H9 (cell line): ENCODE results near the gene GRIA1. TPM values are rescaled to one million over a fixed set of nuclear protein-coding genes. Genes with fewer than 3 reads are reported as not detected.

Source experiments
- DNase-seq: peaks from one replicate; pipeline ENCODE4 v3.0.0-alpha.2; 2017
- H2AFZ ChIP-seq: one replicate; pipeline ENCODE4 v1.6.1; 2013; ENCODE audit warnings: mild to moderate bottlenecking, low read length, control low read depth, moderate library complexity
- H2AK5ac ChIP-seq: 2 replicates; pipeline ENCODE4 v1.6.1; 2013; ENCODE audit warnings: low read length, control low read depth, mixed read lengths; ENCODE audit not compliant: insufficient read length
- H2BK120ac ChIP-seq: one replicate; pipeline ENCODE4 v1.6.1; 2013; ENCODE audit warnings: low read depth, mild to moderate bottlenecking, low read length, control low read depth, inconsistent platforms; ENCODE audit not compliant: poor library complexity, severe bottlenecking
- H2BK12ac ChIP-seq: 2 replicates; pipeline ENCODE4 v1.6.1; 2013; ENCODE audit warnings: low read length, control low read depth, mixed read lengths, low read depth; ENCODE audit not compliant: insufficient read length
- H2BK15ac ChIP-seq: 2 replicates; pipeline ENCODE4 v1.6.1; 2013; ENCODE audit warnings: low read depth, low read length, control low read depth
- H2BK20ac ChIP-seq: one replicate; pipeline ENCODE4 v1.6.1; 2013; ENCODE audit warnings: low read depth, mild to moderate bottlenecking, low read length, control low read depth, inconsistent platforms; ENCODE audit not compliant: poor library complexity, severe bottlenecking
- H2BK5ac ChIP-seq: 2 replicates; pipeline ENCODE4 v1.6.1; 2013; ENCODE audit warnings: low read length, control low read depth, mixed read lengths; ENCODE audit not compliant: insufficient read length
- H3K14ac ChIP-seq: 2 replicates; pipeline ENCODE4 v1.6.1; 2013; ENCODE audit warnings: low read length, control low read depth; ENCODE audit not compliant: insufficient read depth
- H3K18ac ChIP-seq: 2 replicates; pipeline ENCODE4 v1.6.1; 2013; ENCODE audit warnings: low read depth, mild to moderate bottlenecking, mixed read lengths, low read length, control low read depth; ENCODE audit not compliant: insufficient read length
- H3K23ac ChIP-seq: 2 replicates; pipeline ENCODE4 v1.6.1; 2013; ENCODE audit warnings: low read length, control low read depth, mixed read lengths, low read depth; ENCODE audit not compliant: insufficient read length
- H3K23me2 ChIP-seq: 2 replicates; pipeline ENCODE4 v1.6.1; 2013; ENCODE audit warnings: low read depth, mild to moderate bottlenecking, mixed read lengths, low read length, control low read depth; ENCODE audit not compliant: insufficient read length, poor library complexity, severe bottlenecking
- H3K27ac ChIP-seq: 2 replicates; pipeline ENCODE4 v1.5.1; 2013; ENCODE audit warnings: low read length, control low read depth, mixed read lengths, low read depth; ENCODE audit not compliant: insufficient read length
- H3K27me3 ChIP-seq: 2 replicates; pipeline ENCODE4 v1.6.1; 2013; ENCODE audit warnings: low read length, control low read depth, inconsistent platforms; ENCODE audit not compliant: insufficient read depth
- H3K4ac ChIP-seq: 2 replicates; pipeline ENCODE4 v1.6.1; 2013; ENCODE audit warnings: low read depth, mild to moderate bottlenecking, control low read depth, inconsistent platforms, low read length, moderate library complexity
- H3K4me1 ChIP-seq: 2 replicates; pipeline ENCODE4 v1.6.1; 2013; ENCODE audit warnings: low read length, control low read depth, inconsistent platforms; ENCODE audit not compliant: insufficient read depth
- H3K4me2 ChIP-seq: 2 replicates; pipeline ENCODE4 v1.6.1; 2013; ENCODE audit warnings: low read length, control low read depth, mixed read lengths; ENCODE audit not compliant: insufficient read length, insufficient read depth
- H3K56ac ChIP-seq: 2 replicates; pipeline ENCODE4 v1.6.1; 2013; ENCODE audit warnings: low read depth, mild to moderate bottlenecking, mixed read lengths, low read length, control low read depth; ENCODE audit not compliant: insufficient read length
- H3K79me1 ChIP-seq: 2 replicates; pipeline ENCODE4 v1.6.1; 2013; ENCODE audit warnings: low read depth, mild to moderate bottlenecking, moderate library complexity, low read length, control low read depth, inconsistent platforms; ENCODE audit not compliant: insufficient read depth, poor library complexity, severe bottlenecking
- H3K79me2 ChIP-seq: 2 replicates; pipeline ENCODE4 v1.6.1; 2013; ENCODE audit warnings: low read length, control low read depth, inconsistent platforms; ENCODE audit not compliant: insufficient read depth
- H3K9ac ChIP-seq: 2 replicates; pipeline ENCODE4 v1.6.1; 2013; ENCODE audit warnings: low read length, control low read depth, mixed read lengths; ENCODE audit not compliant: insufficient read length; ENCODE audit errors: extremely low read depth
- H3K9me3 ChIP-seq: one replicate; pipeline ENCODE4 v1.6.1; 2013; ENCODE audit warnings: low read depth, low read length, inconsistent platforms; ENCODE audit not compliant: control insufficient read depth
- H3T11ph ChIP-seq: one replicate; pipeline ENCODE4 v1.6.1; 2013; ENCODE audit warnings: mild to moderate bottlenecking, low read length, control low read depth, inconsistent platforms
- H4K20me1 ChIP-seq: one replicate; pipeline ENCODE4 v1.6.1; 2013; ENCODE audit not compliant: control insufficient read depth, insufficient read length, insufficient read depth
- H4K5ac ChIP-seq: 2 replicates; pipeline ENCODE4 v1.6.1; 2013; ENCODE audit warnings: low read depth, mild to moderate bottlenecking, mixed read lengths, low read length, control low read depth; ENCODE audit not compliant: insufficient read length
- H4K8ac ChIP-seq: replicated peaks from 2 replicates; pipeline ENCODE4 v1.6.1; 2013; ENCODE audit warnings: low read length, control low read depth, mixed read lengths, low read depth; ENCODE audit not compliant: insufficient read length
- H4K91ac ChIP-seq: 2 replicates; pipeline ENCODE4 v1.6.1; 2013; ENCODE audit warnings: low read depth, mild to moderate bottlenecking, moderate library complexity, mixed read lengths, low read length, control low read depth; ENCODE audit not compliant: insufficient read length
- H3K27ac Mint-ChIP-seq, 3 experiments: 2 replicates in 2 of 3; 3 replicates in 1 of 3; pipeline ENCODE4 v1.8.0; 2020 to 2021; ENCODE audit warnings: mixed read lengths in 3 of 3, mild to moderate bottlenecking in 1 of 3, moderate library complexity in 1 of 3
- H3K27me3 Mint-ChIP-seq: 2 replicates; pipeline ENCODE4 v1.8.0; 2021; ENCODE audit warnings: low read depth, mild to moderate bottlenecking, moderate library complexity, mixed read lengths
- H3K36me3 Mint-ChIP-seq, 3 experiments: 2 replicates in 2 of 3; 3 replicates in 1 of 3; pipeline ENCODE4 v1.8.0; 2020 to 2021; ENCODE audit warnings: low read depth in 3 of 3, mixed read lengths in 3 of 3; ENCODE audit not compliant: insufficient read depth in 1 of 3
- H3K4me1 Mint-ChIP-seq, 2 experiments: 2 replicates each; pipeline ENCODE4 v1.8.0; 2020; ENCODE audit warnings: mixed read lengths in 2 of 2
- H3K4me3 Mint-ChIP-seq, 2 experiments: 2 replicates in 1 of 2; 3 replicates in 1 of 2; pipeline ENCODE4 v1.8.0; 2020 to 2021; ENCODE audit warnings: mild to moderate bottlenecking in 2 of 2, mixed read lengths in 2 of 2, moderate library complexity in 1 of 2
- H3K9me3 Mint-ChIP-seq, 2 experiments: 2 replicates in 1 of 2; 3 replicates in 1 of 2; pipeline ENCODE4 v1.8.0; 2020; ENCODE audit warnings: mild to moderate bottlenecking in 2 of 2, mixed read lengths in 2 of 2, moderate library complexity in 1 of 2
- total RNA-seq: library from RNA; stranded (reverse); gene quantifications from 2 replicates; pipeline ENCODE4 v1.2.1, GENCODE V29; 2021
- TF ChIP-seq, protein P1 (sequence below): fragments of 200-600 bp; sonication (generic); conservative IDR thresholded peaks from 3 replicates; pipeline ENCODE4 v1.8.0; 2021; ENCODE audit warnings: antibody characterized with exemption, mild to moderate bottlenecking

Gene GRIA1
- total RNA-seq, 1 experiment from 2014 or later, result 0.52 TPM

DNA sequence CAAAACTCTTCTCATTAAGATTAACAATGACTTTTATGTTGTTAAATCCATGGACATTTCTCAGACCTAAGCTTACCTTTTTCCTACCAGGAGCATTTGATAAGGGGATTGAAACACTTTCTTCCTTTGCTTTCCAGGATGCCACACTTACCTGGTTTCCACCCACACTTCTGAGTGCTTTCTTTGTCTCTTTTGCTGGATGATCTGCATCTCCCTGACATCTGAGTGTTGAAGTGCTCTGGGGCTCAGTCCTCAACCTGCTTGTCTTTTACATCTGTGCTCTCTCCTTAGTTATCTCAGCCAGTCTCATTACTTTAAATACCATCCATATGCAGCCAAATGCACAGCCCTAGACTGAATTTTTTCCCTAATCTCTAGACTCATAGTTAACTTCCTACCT is 22.9 kb upstream of the GRIA1 start:
- H3K9me3 Mint-ChIP-seq, result peaks cover 0 to 3% of the 10 kb centered on the region in 2 experiments; a peak in 1 of 5 replicates
- H3K27me3 ChIP-seq, result no peaks in the 10 kb centered on the region
- H3K27ac ChIP-seq, result no peak overlapping the region
- H2BK5ac ChIP-seq, result no peak overlapping the region
- H3K4me1 Mint-ChIP-seq, result peaks cover 4% of the 10 kb centered on the region in 2 experiments; a peak in 2 of 4 replicates
- H3K4me2 ChIP-seq, result no peak overlapping the region
- H3K9ac ChIP-seq, result no peak overlapping the region
- H3K27me3 Mint-ChIP-seq, result no peaks in the 10 kb centered on the region
- H4K5ac ChIP-seq, result no peak overlapping the region
- H3K18ac ChIP-seq, result no peak overlapping the region
- no peak overlapping the region for H3K23ac ChIP-seq
- no peaks in the 10 kb centered on the region for H3K79me1 ChIP-seq
- no peaks in the 10 kb centered on the region; a peak in 1 of 7 replicates for H3K36me3 Mint-ChIP-seq
- no peak overlapping the region for H4K91ac ChIP-seq
- H3K23me2 ChIP-seq, result no peaks in the 10 kb centered on the region
- H4K8ac ChIP-seq, result no peak overlapping the region
- no peak overlapping the region for H3K56ac ChIP-seq
- H3K4ac ChIP-seq, result no peak overlapping the region
- H2AK5ac ChIP-seq, result no peak overlapping the region
- H2BK20ac ChIP-seq, result no peak overlapping the region
- no peaks in the 10 kb centered on the region for H4K20me1 ChIP-seq
- H3K27ac Mint-ChIP-seq, result no peak overlapping the region
- no peaks in the 10 kb centered on the region for H3K4me1 ChIP-seq
- H3K79me2 ChIP-seq, result no peaks in the 10 kb centered on the region
- no peak overlapping the region for H3K14ac ChIP-seq
- no peak overlapping the region for H2BK15ac ChIP-seq
- H3K4me3 Mint-ChIP-seq, result no peak overlapping the region
- H2BK120ac ChIP-seq, result no peak overlapping the region
- H3K9me3 ChIP-seq, result no peaks in the 10 kb centered on the region
- H2AFZ ChIP-seq, result no peak overlapping the region
- no peak overlapping the region for H2BK12ac ChIP-seq
- TF ChIP-seq, protein P1, sequence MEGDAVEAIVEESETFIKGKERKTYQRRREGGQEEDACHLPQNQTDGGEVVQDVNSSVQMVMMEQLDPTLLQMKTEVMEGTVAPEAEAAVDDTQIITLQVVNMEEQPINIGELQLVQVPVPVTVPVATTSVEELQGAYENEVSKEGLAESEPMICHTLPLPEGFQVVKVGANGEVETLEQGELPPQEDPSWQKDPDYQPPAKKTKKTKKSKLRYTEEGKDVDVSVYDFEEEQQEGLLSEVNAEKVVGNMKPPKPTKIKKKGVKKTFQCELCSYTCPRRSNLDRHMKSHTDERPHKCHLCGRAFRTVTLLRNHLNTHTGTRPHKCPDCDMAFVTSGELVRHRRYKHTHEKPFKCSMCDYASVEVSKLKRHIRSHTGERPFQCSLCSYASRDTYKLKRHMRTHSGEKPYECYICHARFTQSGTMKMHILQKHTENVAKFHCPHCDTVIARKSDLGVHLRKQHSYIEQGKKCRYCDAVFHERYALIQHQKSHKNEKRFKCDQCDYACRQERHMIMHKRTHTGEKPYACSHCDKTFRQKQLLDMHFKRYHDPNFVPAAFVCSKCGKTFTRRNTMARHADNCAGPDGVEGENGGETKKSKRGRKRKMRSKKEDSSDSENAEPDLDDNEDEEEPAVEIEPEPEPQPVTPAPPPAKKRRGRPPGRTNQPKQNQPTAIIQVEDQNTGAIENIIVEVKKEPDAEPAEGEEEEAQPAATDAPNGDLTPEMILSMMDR, result no peak
- H3T11ph ChIP-seq, result no peak overlapping the region
- DNase-seq, result no peak
